Gastrocnemius medialis (tissue), 4 donors: Measurements from ENCODE around the gene TNFSF13. TPM values are rescaled to one million over a fixed set of nuclear protein-coding genes. Genes with fewer than 3 reads are reported as not detected.

ENCODE experiments used
- ATAC-seq, 2 donors: fragments of 150-250 bp; one replicate each; pipeline ENCODE4 v1.9.1; 2016
- DNase-seq, 2 donors: peaks; one replicate each; pipeline ENCODE4 v3.0.0-alpha.2; 2019
- H3K27ac ChIP-seq, 4 donors: fragments of 200-600 bp; sonication (generic); 1 replicate in 1 of 4; 2 replicates in 3 of 4; pipeline ENCODE4 v1.5.1; 2016 to 2018; ENCODE audit warnings: mild to moderate bottlenecking in 2 of 4, moderate library complexity in 1 of 4
- H3K27me3 ChIP-seq, 3 donors: fragments of 200-600 bp; sonication (generic) in 2 of 3; 1 replicate in 1 of 3; 2 replicates in 2 of 3; pipeline versions ENCODE4 v1.5.1 to v1.6.0; 2016 to 2019; ENCODE audit warnings: mild to moderate bottlenecking in 1 of 3, moderate library complexity in 1 of 3
- H3K36me3 ChIP-seq, 2 donors: fragments of 200-600 bp; sonication (generic) in 1 of 2; one replicate each; pipeline ENCODE4 v1.5.1; 2017 to 2018
- H3K4me1 ChIP-seq, 2 donors: fragments of 200-600 bp; sonication (generic) in 1 of 2; one replicate each; pipeline ENCODE4 v1.5.1; 2016 to 2017; ENCODE audit warnings: mild to moderate bottlenecking in 2 of 2
- H3K4me3 ChIP-seq, 4 donors: fragments of 200-600 bp; sonication (generic) in 3 of 4; 1 replicate in 1 of 4; 2 replicates in 3 of 4; pipeline ENCODE4 v1.5.1; 2016 to 2019; ENCODE audit warnings: mild to moderate bottlenecking in 2 of 4
- H3K9me3 ChIP-seq, 3 donors: fragments of 200-600 bp; sonication (generic) in 2 of 3; 1 replicate in 1 of 3; 2 replicates in 2 of 3; pipeline ENCODE4 v1.5.1; 2016 to 2019
- CTCF ChIP-seq, 5 experiments: fragments of 450-650 bp in 3 of 5; fragments of 200-600 bp in 2 of 5; sonication (generic) in 2 of 5; IDR thresholded peaks in 4 of 5; conservative IDR thresholded peaks in 1 of 5; 1 replicate in 4 of 5; 2 replicates in 1 of 5; pipeline ENCODE4 v1.5.1; 2016 to 2019; ENCODE audit warnings: antibody characterized with exemption in 5 of 5, mild to moderate bottlenecking in 3 of 5, moderate library complexity in 3 of 5
- POLR2A ChIP-seq, 2 donors: fragments of 450-650 bp; IDR thresholded peaks; one replicate each; pipeline ENCODE4 v1.6.1; 2017; ENCODE audit warnings: antibody characterized with exemption in 2 of 2, mild to moderate bottlenecking in 2 of 2, moderate library complexity in 2 of 2
- in situ Hi-C, 4 donors: fragments of 200-750 bp; cut with MboI; loops; one replicate each; pipeline versions ENCODE4 v1.15.0 to v1.8.0; 2017; ENCODE audit warnings: low sequenced_read_pairs in 4 of 4
- intact Hi-C: fragments of 100-400 bp; cut with DNase I; formaldehyde crosslinking; loops from one replicate; pipeline ENCODE4 v1.15.1; 2023; ENCODE audit warnings: low total_unique reads
- total RNA-seq, 4 donors: library from RNA; depleted of rRNA; stranded (reverse); fragments of >200 nt; gene quantifications; one replicate each; pipeline versions ENCODE4 v1.1.0 to v1.2.3, GENCODE V29; 2016

The TNFSF13 gene
- total RNA-seq, 4 donors from 2014 or later: 2.8 to 8.4 (median 5.0) TPM

GRCh38 chr17:7587420-7588151, 29.0 kb downstream of the TNFSF13 start:
- ATAC-seq: no peak
- no peak overlapping the region for H3K4me3 ChIP-seq
- H3K36me3 ChIP-seq: peaks cover 0 to 40% of the 10 kb centered on the region in 2 donors
- H3K9me3 ChIP-seq: no peaks in the 10 kb centered on the region
- DNase-seq: no peak
- no peak for TF ChIP-seq POLR2A (IDR thresholded peaks at IDR 0.05)
- TF ChIP-seq CTCF (IDR thresholded peaks at IDR 0.05 in 4 of 5, conservative IDR thresholded peaks at IDR 0.05 in 1 of 5): no peak
- peak overlapping the region in 3 of 4 donors; percentile 37 to 81 (median 81) for H3K27ac ChIP-seq
- in situ Hi-C loops (no loop called here), intact Hi-C loops (loop anchor here (2.0 kb wide), 1 partner anchor 27 kb away; the partner anchor contains the start of gene SENP3)
- H3K4me1 ChIP-seq: peaks cover 34 to 45% of the 10 kb centered on the region in 2 donors
- H3K27me3 ChIP-seq: no peaks in the 10 kb centered on the region

- Histone ChIP-seq H3K9me3 (no peaks in the 10 kb centered on the region), H3K4me1 (peaks cover 26 to 38% of the 10 kb centered on the region in 2 donors), H3K36me3 (peaks cover 0 to 50% of the 10 kb centered on the region in 2 donors), H3K27me3 (no peaks in the 10 kb centered on the region), H3K27ac (peak overlapping the region; percentile 64 to 81 (median 78)), H3K4me3 (peak overlapping the region; percentile 42 to 59 (median 50))
- ATAC-seq (no peak), DNase-seq (no peak)
- in situ Hi-C loops (no loop called here), intact Hi-C loops (loop anchor here (2.0 kb wide), 1 partner anchor 28 kb away; the partner anchor contains the start of gene SENP3)
- TF ChIP-seq CTCF (IDR thresholded peaks at IDR 0.05 in 4 of 5, conservative IDR thresholded peaks at IDR 0.05 in 1 of 5) (no peak), POLR2A (IDR thresholded peaks at IDR 0.05) (no peak)
Measured at GRCh38 chr17:7588553-7589203, 30.1 kb downstream of the TNFSF13 start.

DNA sequence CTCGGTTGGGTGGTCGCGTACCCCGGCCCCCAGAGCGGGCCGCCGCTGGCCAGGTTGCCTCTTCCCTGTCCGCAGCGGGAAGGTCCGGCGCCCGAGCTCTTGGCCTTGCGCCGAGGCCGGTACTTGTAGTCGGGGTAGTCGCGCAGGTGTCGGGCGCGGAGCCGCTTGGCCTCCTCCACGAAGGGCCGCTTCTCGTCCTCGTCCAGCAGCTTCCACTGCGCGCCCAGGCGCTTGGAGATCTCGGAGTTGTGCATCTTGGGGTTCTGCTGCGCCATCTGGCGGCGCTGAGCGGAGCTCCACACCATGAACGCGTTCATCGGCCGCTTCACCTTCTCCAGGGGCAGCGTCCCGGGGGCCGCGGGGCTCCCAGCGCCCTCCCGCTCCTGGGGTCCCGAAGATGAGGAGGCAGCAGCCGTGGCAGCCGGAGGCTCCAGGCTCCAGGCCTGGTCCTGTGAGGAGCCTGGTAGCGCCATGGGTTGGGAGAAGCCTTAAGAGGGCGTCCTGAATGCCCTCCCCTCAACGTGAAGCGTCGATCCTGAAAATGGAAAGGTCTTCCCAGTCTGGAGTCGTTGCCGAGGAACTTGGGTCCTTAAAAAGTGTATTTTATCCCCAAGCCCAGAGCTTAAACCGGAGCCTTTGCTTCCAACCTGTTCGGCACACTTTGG, 30.8 kb downstream of the TNFSF13 start:
- DNase-seq (peak; percentile 56 to 87), ATAC-seq (peak; percentile 77 to 79)
- intact Hi-C loops: loop anchor here (2.0 kb wide), 1 partner anchor 29 kb away; the partner anchor contains the start of gene SENP3
- Histone ChIP-seq H3K9me3 (no peaks in the 10 kb centered on the region), H3K4me1 (peaks cover 23 to 36% of the 10 kb centered on the region in 2 donors), H3K4me3 (peak overlapping the region; percentile 42 to 59 (median 50)), H3K27me3 (no peaks in the 10 kb centered on the region), H3K36me3 (peaks cover 0 to 57% of the 10 kb centered on the region in 2 donors), H3K27ac (peak overlapping the region; percentile 64 to 81 (median 78))
- TF ChIP-seq POLR2A (IDR thresholded peaks at IDR 0.05): no peak
- TF ChIP-seq CTCF (IDR thresholded peaks at IDR 0.05 in 4 of 5, conservative IDR thresholded peaks at IDR 0.05 in 1 of 5): peak; percentile 79 to 94 (median 92)
- in situ Hi-C loops: no loop called here

DNA sequence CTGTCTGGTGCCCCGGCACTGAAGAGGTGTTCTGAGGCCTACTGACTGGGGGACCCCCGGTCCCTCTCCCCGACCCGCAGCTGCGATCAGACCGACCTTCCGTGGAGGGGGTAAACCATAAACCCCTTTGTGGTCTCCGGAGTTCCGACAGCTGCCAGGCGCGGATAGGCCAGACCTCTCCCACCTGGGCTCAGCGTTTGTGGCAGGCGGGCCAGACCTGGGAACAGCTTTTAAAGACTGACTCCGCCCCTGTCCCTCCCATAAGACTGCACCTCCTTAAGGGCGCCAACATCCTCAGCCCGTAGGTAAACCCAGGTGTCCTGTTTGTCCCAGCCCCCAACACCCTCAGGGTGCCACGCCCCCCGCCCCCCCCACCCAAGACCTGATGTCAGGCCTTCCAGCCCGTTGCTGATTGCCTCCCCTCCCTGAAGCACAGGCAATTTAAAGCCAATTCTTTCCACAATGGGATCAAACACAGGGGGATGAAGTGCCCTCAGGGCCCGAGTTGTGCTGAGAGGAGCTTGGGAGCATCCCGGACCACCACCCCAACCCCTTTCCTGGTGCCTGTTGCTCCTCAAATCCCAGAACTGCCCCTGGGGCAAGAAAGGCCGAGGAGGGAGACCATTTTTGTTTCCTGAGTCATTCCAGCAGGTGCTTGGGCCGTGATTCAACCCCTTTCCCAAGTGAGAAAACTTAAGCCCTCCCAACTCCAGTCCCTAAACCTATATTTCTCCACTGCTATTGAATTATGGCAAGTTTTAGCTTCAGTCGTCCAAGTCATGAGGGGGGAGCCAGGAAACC, 31.5 kb downstream of the TNFSF13 start, which contains the start of gene SOX15:
Gene SOX15 (minus strand): TSS at position 204 of the 801 bp plus-strand sequence. CDS start 418 bp downstream, outside the sequence.
- Histone ChIP-seq H3K4me3 (peak within 1 kb of the TSS; percentile 42 to 59 (median 50)), H3K27ac (peak within 1 kb of the TSS; percentile 64 to 81 (median 78)), H3K27me3 (no peaks in the 10 kb centered on the region), H3K4me1 (peaks cover 15 to 29% of the 10 kb centered on the region in 2 donors), H3K36me3 (peaks cover 0 to 65% of the 10 kb centered on the region in 2 donors), H3K9me3 (no peaks in the 10 kb centered on the region)
- ATAC-seq: peak in 1 of 2 donors; percentile 26
- in situ Hi-C loops: no loop called here
- DNase-seq: no peak
- intact Hi-C loops: loop anchor here (2.0 kb wide), 2 partner anchors 29 to 75 kb away; partner anchors contain the start of gene SENP3
- TF ChIP-seq POLR2A (IDR thresholded peaks at IDR 0.05) (no peak), CTCF (IDR thresholded peaks at IDR 0.05 in 4 of 5, conservative IDR thresholded peaks at IDR 0.05 in 1 of 5) (no peak)
